Retinal pigment epithelial cell (primary cell): ENCODE results near the gene SYNE2.

Source experiments
- DNase-seq: peaks from one replicate; pipeline ENCODE4 v3.0.0-alpha.2; 2010; ENCODE audit warnings: low read depth
- H3K4me3 ChIP-seq: 2 replicates; pipeline ENCODE4 v1.5.1; 2011; ENCODE audit warnings: mild to moderate bottlenecking, low read length, control low read depth, moderate library complexity
- TF ChIP-seq, protein P1 (sequence below): conservative IDR thresholded peaks from 2 replicates; pipeline ENCODE4 v1.5.1; 2011; ENCODE audit warnings: low read depth, low read length, control low read depth, inconsistent platforms

The SYNE2 gene

DNA sequence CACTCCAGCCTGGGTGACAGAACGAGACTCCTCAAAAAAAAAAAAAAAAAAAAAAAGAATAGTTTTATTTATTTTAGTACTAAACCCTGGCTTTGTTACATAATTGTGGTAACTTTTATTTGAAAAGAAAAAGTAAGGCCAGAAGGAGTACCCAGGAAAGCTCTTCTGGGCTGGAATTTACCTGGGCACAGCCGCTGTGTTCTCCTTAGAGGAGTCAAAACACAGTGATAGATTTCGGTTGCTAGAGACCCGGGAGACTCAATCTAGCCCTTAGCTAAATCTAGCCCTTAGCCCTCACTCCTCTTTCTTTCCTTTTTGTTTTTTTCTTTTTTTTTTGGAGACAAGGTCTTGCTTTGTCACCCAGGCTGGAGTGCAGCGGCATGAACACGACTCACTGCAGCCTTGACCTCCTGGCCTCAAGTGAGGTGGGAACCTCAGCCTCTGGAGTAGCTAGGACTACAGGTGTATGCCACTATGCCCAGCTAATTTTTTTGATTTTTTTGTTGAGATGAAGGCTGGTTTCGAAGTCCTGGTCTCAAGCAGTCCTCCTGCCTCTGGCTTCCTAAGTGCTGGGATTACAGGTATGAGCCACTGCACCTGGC, 49.7 kb downstream of the SYNE2 start:
- no peak for DNase-seq
- no peak overlapping the region for H3K4me3 ChIP-seq
- TF ChIP-seq, protein P1, sequence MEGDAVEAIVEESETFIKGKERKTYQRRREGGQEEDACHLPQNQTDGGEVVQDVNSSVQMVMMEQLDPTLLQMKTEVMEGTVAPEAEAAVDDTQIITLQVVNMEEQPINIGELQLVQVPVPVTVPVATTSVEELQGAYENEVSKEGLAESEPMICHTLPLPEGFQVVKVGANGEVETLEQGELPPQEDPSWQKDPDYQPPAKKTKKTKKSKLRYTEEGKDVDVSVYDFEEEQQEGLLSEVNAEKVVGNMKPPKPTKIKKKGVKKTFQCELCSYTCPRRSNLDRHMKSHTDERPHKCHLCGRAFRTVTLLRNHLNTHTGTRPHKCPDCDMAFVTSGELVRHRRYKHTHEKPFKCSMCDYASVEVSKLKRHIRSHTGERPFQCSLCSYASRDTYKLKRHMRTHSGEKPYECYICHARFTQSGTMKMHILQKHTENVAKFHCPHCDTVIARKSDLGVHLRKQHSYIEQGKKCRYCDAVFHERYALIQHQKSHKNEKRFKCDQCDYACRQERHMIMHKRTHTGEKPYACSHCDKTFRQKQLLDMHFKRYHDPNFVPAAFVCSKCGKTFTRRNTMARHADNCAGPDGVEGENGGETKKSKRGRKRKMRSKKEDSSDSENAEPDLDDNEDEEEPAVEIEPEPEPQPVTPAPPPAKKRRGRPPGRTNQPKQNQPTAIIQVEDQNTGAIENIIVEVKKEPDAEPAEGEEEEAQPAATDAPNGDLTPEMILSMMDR: no peak

DNA sequence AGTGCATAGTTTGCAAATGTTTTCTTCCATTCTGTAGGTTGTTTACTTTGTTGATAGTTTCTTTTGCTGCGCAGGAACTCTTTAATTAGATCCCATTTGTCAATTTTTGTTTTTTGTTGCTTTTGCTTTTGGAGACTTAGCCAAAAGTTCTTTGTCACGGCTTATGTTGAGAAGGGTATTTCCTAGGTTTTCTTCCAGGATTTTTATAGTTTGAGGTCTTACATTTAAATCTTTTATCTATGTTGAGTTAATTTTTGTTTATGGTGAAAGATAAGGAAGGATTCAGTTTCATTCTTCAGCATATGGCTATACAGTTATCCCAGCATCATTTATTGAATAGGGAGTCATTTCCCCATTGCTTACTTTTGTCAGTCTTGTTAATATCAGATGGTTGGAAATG, 51.9 kb downstream of the SYNE2 start:
- H3K4me3 ChIP-seq: no peak overlapping the region
- TF ChIP-seq, protein P1: no peak
- no peak for DNase-seq

GRCh38 chr14:63905370-63905769, 52.6 kb downstream of the SYNE2 start:
- TF ChIP-seq, protein P1: no peak
- DNase-seq: no peak
- H3K4me3 ChIP-seq: no peak overlapping the region

DNA sequence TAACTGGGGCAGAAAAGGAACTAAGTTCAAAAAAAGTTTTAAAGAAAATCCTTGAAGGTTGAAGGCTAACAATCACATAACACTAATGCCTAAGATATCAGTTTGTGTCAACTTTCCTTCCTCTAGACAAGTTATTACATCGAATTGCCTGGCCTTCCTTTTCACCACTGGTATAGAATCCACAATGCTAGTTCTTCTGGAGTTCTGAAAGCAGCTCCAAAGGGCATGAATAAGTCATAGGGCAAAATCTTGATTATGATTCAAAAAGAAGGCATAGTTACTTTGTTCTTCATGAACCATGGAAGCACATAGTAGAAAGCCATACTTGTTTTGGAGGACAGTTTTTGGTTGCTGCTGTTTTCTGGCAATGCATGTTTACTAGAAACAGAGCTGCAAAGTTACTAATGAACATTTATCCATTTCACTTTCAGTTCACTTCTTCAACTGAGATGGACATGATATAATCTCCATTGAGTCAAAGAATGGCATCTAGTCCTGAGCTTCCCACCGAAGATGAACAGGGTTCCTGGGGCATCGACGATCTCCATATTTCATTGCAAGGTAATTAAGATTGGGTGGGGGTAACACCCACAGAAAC, 56.0 kb downstream of the SYNE2 start:
- DNase-seq: no peak
- TF ChIP-seq, protein P1: no peak
- H3K4me3 ChIP-seq: no peak overlapping the region

GRCh38 chr14:63909984-63910383, 57.2 kb downstream of the SYNE2 start:
- DNase-seq: no peak
- TF ChIP-seq, protein P1: no peak
- no peak overlapping the region for H3K4me3 ChIP-seq

DNA sequence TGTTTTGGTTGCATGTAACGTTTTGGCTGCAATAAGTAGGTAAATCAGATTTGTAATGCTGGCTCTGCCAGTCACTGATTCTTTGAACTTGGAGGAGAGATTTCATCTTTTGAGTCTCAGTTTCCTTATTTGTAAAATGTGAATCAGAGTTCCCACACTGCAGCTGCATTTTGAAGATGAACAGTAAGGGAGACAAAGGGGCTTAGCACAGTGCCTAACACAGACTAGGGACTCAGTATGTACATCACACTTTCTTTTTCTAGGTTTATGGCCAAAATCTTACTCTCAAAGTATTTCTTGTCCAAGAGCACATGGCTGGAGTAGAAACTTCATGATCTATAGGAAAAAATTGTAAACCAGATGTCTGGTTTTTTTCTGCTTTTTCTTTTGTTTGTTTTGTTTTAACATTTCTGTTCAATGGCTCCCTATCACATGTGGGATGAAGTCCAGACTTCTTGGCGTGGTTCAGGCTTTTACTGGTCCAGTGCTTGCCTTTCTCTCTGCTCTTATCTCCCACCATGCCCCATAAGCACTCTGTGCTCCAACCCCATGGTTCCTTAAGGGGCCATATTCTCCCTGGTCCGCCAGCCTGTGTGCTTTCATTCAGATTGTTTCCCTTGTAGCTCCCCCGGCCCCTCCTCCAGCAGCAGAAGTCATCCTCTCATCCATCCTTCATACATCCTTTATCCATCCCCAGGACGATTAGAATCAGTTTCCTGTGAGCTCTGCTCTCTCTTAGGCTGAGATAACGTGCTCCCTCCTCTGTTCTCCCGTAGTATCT, 58.0 kb downstream of the SYNE2 start:
- TF ChIP-seq, protein P1: no peak
- H3K4me3 ChIP-seq: no peak overlapping the region
- no peak for DNase-seq
